ENCODE results near the gene FBL.
"Not testable (repeated sequence)": the region's sequence is repeated elsewhere in the genome, so short reads cannot be mapped to it uniquely, and the experiment has no call there.

The FBL gene

GRCh38 chr19:39816287-39817048 is 29.7 kb downstream of the FBL start:
- DNase-seq (ENCODE audit: low read depth), result no peak
- TF ChIP-seq CTCF (IDR thresholded peaks at IDR 0.05; ENCODE audit: low read depth, low read length, missing control alignments), result no peak
- in situ Hi-C loops (cut with HindIII; ENCODE audit: low sequenced_read_pairs), result no loop called here
- no peak overlapping the region for H3K4me3 ChIP-seq (ENCODE audit: low read depth, low read length)

- no peak overlapping the region for H3K4me3 ChIP-seq (ENCODE audit: low read depth, low read length)
- no peak for TF ChIP-seq CTCF (IDR thresholded peaks at IDR 0.05; ENCODE audit: low read depth, low read length, missing control alignments)
- in situ Hi-C loops (cut with HindIII; ENCODE audit: low sequenced_read_pairs), result no loop called here
- DNase-seq (ENCODE audit: low read depth), result no peak
Observed at GRCh38 chr19:39814595-39814994, 31.6 kb downstream of the FBL start.

GRCh38 chr19:39814111-39814510 is 32.1 kb downstream of the FBL start:
- H3K4me3 ChIP-seq (ENCODE audit: low read depth, low read length); DNase-seq (ENCODE audit: low read depth); in situ Hi-C loops (cut with HindIII; ENCODE audit: low sequenced_read_pairs): not testable (repeated sequence)

GRCh38 chr19:39813264-39813993 is 32.8 kb downstream of the FBL start:
- H3K4me3 ChIP-seq (ENCODE audit: low read depth, low read length), result no peak overlapping the region
- no peak for TF ChIP-seq CTCF (IDR thresholded peaks at IDR 0.05; ENCODE audit: low read depth, low read length, missing control alignments)
- in situ Hi-C loops (cut with HindIII; ENCODE audit: low sequenced_read_pairs), result no loop called here
- DNase-seq (ENCODE audit: low read depth), result no peak

- no peak for TF ChIP-seq CTCF (IDR thresholded peaks at IDR 0.05; ENCODE audit: low read depth, low read length, missing control alignments)
- in situ Hi-C loops (cut with HindIII; ENCODE audit: low sequenced_read_pairs), result no loop called here
- H3K4me3 ChIP-seq (ENCODE audit: low read depth, low read length), result no peak overlapping the region
- no peak for DNase-seq (ENCODE audit: low read depth)
Observed at GRCh38 chr19:39811064-39811463, 35.1 kb downstream of the FBL start.

- no peak overlapping the region for H3K4me3 ChIP-seq (ENCODE audit: low read depth, low read length)
- no peak for TF ChIP-seq CTCF (IDR thresholded peaks at IDR 0.05; ENCODE audit: low read depth, low read length, missing control alignments)
- in situ Hi-C loops (cut with HindIII; ENCODE audit: low sequenced_read_pairs), result no loop called here
- no peak for DNase-seq (ENCODE audit: low read depth)
Observed at GRCh38 chr19:39810424-39810823, 35.8 kb downstream of the FBL start.

GRCh38 chr19:39809368-39809767 is 36.8 kb downstream of the FBL start:
- no peak for DNase-seq (ENCODE audit: low read depth)
- TF ChIP-seq CTCF (IDR thresholded peaks at IDR 0.05; ENCODE audit: low read depth, low read length, missing control alignments), result no peak
- in situ Hi-C loops (cut with HindIII; ENCODE audit: low sequenced_read_pairs), result no loop called here
- H3K4me3 ChIP-seq (ENCODE audit: low read depth, low read length), result no peak overlapping the region

GRCh38 chr19:39808688-39809087 is 37.5 kb downstream of the FBL start:
- DNase-seq (ENCODE audit: low read depth); H3K4me3 ChIP-seq (ENCODE audit: low read depth, low read length); in situ Hi-C loops (cut with HindIII; ENCODE audit: low sequenced_read_pairs): not testable (repeated sequence)

Data from astrocyte of the cerebellum (primary cell).